ENCODE results near the gene FUBP1.
"Not testable (repeated sequence)": the region's sequence is repeated elsewhere in the genome, so short reads cannot be mapped to it uniquely, and the experiment has no call there.

FUBP1 gene, protein sequence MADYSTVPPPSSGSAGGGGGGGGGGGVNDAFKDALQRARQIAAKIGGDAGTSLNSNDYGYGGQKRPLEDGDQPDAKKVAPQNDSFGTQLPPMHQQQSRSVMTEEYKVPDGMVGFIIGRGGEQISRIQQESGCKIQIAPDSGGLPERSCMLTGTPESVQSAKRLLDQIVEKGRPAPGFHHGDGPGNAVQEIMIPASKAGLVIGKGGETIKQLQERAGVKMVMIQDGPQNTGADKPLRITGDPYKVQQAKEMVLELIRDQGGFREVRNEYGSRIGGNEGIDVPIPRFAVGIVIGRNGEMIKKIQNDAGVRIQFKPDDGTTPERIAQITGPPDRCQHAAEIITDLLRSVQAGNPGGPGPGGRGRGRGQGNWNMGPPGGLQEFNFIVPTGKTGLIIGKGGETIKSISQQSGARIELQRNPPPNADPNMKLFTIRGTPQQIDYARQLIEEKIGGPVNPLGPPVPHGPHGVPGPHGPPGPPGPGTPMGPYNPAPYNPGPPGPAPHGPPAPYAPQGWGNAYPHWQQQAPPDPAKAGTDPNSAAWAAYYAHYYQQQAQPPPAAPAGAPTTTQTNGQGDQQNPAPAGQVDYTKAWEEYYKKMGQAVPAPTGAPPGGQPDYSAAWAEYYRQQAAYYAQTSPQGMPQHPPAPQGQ

GRCh38 chr1:77978969-77979876, at the start of gene FUBP1:
FUBP1 (minus strand) TSS chr1:77979072; CDS start chr1:77979004, 68 bp downstream.
- DNase-seq: peak; percentile 99

GRCh38 chr1:78021134-78021533, 42.3 kb upstream of the FUBP1 start:
- DNase-seq: not testable (repeated sequence)

- DNase-seq: no peak
These were observed 40.2 kb upstream of the FUBP1 start for GRCh38 chr1:78019024-78019423.

DNA sequence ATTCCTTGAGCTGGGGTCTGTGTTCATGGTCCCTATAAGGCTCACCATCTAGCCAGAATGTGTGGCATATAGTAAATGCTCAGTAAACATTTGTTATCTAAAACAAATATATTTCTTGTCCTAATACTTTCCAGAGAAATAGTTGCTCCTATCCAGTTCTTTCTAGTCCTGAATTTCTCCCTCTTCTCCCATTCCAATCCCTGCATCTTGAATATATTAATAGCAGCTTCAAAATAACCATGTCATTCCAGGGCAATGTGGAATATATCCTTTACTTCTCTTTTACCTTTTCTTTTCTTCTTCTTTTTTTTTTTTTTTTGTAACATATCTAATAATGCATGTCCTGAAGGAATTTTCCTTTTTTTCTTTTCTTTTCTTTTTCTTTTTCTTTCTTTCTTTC, 36.3 kb upstream of the FUBP1 start:
- no peak for DNase-seq

DNA sequence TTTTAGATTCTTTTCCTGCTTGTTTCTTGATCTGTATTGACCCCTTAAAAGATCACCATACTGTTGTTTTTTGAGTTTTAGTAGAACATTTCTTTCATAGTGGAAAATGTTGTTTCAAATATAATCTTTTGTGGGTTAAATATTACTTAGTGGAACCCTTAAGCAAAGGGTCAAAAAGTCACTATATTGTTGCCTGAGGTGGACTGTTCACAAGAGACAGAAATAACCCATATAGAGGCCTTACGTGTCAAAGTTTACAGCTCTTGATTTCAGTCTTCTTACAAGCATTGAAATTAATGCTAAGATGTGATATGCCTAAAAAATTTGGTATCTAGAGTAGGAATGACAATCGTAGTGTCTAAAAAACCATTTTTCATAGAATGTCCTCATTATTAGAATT, 32.2 kb upstream of the FUBP1 start:
- DNase-seq: no peak

DNA sequence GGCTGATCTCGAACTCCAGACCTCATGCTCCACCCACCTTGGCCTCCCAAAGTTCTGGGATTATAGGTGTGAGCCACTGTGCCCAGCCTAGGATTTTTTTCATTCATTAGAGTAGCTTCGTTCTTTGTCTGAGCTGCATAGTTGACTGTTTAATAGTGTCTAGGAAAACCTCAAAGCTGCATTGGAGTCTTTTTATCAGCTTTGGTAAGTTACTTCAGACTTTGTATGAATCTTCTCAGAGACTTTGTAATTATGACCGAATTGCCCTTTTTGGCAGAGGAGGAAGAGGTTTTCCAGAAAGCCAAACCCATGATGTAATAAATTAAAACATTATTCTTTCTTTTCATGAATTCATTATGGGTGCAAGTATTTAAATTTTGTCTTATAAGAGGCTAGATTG, 31.0 kb upstream of the FUBP1 start:
- no peak for DNase-seq

GRCh38 chr1:78009276-78009675, 30.4 kb upstream of the FUBP1 start:
- no peak for DNase-seq

- no peak for DNase-seq
These were observed 28.9 kb upstream of the FUBP1 start for GRCh38 chr1:78007677-78008341.

DNA sequence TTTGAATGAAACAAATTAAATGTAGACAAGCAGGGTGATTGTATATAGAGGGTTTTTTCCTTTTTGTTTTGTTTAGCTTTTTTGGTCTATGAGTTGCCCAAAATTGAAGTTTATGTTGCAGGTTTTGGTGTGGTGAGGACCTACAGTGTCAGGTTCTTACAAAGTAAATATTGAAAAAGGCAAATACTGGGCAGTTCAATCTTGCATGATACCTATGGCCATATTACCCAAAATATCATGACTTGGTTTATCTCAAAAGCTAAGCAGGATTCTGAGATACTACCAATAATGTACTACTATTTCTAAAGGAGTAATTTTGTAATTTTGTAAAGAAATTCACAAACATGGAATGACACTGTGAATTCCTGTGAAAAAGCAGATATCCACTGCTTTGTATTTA, 27.6 kb upstream of the FUBP1 start:
- no peak for DNase-seq

DNA sequence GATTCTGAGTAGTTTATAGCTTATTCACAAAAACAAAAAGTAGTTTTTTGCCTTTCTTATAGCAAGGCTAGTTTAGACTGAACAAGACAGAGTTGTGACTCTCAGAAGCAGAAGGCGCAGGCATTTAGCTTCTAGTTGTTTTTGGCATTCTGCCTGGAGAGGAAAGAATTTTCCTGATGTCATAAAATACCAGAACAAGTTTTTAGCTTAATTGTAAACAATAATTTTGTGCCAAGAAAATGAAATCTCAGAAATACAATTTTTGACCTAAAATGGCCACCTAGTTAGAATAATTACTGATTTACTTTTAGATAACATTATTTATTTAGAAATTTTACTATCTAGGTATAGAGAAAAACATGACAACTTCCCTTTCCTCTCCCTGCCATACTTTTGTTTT, 26.9 kb upstream of the FUBP1 start:
- peak; percentile 68 for DNase-seq

GRCh38 chr1:78005448-78005722, 26.5 kb upstream of the FUBP1 start:
- no peak for DNase-seq

DNA sequence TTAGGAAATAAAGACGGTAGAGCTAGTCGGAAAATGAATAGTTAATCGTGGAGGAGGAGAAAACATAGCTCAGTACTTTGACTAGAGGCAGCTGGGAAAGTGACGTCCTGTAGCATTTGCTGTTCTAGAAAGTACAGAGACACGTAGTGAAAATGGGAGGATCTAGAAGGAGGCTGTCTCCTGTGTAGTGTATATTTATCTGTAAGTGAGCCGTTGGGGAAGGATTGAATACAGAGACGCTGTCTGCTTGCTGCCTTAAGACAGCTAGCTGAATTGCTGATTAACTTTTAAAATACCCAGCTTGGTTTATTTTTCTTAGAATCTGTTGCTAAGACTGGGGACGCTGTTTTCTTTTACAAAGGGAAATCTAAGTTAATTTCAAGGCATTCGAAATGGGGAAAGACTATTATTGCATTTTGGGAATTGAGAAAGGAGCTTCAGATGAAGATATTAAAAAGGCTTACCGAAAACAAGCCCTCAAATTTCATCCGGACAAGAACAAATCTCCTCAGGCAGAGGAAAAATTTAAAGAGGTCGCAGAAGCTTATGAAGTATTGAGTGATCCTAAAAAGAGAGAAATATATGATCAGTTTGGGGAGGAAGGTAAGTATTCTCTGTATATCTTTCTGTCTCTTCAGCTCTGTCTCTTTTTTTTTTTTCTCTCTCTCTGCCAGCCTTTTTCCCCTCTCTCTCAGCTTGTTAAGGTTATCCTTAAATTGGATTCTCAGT, 26.0 kb upstream of the FUBP1 start, which contains the start of gene DNAJB4:
Gene DNAJB4, plus strand, starts transcription at position 221 of the 729 bp plus-strand sequence. Its CDS starts 172 bp downstream, at position 393.
- peak; percentile 99 for DNase-seq

- peak; percentile 87 for DNase-seq
These were observed 25.2 kb upstream of the FUBP1 start for GRCh38 chr1:78003882-78004718.

- DNase-seq: peak; percentile 70
These were observed 24.3 kb upstream of the FUBP1 start for GRCh38 chr1:78003070-78003746.

DNA sequence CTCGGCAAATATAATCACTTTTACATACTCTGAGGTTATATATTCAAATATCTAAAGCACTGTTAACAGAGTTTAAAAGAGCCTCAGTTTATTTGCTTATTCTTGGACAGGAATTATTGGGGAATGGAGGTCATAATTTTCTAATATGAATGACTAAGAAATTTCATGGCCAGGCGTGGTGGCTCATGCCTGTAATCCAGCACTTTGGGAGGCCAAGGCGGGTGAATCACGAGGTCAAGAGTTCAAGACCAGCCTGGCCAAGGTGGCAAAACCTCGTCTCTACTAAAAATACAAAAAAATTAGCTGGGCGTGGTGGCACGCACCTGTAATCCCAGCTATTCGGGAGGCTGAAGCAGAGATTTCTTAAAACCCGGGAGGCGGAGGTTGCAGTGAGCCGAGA, 21.7 kb upstream of the FUBP1 start:
- DNase-seq: not testable (repeated sequence)

DNA sequence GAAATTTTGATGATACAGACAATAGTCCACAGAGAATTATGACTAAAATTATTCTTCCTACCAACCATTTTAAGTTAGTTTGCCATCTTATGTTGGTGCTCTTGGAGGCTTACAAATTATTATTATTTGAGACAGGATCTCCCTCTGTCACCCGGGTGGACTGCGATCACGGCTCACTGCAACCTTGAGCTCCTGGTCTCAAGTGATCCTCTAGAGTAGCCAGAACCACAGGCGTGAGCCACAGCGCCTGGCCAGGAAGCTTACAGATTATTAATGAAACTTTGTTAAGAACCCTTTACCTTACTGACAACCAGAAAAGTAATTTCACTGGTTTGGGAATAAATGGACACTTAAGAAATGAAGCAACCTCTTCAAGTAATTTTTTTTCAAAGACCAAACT, 17.9 kb upstream of the FUBP1 start:
- no peak for DNase-seq

DNA sequence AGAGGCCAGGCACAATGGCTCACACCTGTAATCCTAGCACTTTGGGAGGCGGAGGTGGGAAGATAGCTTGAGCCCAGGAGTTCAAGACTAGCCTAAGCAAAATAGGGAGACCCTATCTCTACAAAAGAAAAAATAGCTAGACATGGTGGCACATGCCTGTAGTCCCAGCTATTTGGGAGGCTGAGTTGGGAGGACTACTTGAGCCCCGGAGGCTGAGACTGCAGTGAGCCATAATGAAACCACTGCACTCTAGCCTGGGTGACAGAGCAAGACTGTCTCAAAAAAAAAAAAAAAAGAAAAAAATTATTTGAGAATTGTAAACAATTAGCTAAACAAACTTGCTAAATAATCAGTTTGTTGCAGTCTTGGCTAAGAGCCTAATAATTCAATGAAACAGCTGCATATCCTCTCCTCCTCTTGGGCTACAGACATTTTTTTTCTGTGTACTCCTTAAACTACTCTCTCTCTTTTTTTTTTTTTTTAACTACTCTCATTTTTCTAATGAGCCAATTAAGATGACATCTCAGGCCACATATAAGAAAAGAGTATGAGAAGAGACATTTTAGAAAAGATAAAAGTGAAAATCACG, 15.3 kb upstream of the FUBP1 start:
- DNase-seq: no peak

GRCh38 chr1:77991638-77992037, 12.8 kb upstream of the FUBP1 start:
- DNase-seq: no peak

DNA sequence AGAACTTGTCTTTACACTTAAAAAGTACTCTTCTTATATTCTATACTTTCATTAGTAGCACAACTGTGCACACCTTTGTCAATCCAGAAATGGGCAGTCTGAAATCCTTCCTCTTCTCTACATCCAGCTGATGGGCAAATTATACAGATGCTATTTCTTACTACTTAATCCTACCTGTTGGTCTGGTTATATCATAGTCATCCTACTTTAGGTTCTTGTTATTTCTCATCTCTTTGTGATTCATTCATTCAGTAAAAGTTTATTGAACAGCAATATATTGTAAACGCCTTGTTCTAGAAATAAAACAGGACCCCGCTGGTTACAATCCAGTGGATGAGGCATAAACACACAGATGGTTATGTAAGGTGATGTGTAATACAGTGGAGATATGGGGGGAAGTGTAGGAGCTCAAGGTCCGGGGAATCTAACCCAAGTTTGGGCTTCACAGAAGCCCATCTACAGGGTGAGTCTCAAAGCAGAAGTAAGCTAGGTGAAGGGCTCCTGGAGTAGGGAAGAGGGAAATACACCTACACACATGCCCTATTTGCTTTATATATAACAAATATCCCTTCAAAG, 11.8 kb upstream of the FUBP1 start:
- DNase-seq: no peak

DNA sequence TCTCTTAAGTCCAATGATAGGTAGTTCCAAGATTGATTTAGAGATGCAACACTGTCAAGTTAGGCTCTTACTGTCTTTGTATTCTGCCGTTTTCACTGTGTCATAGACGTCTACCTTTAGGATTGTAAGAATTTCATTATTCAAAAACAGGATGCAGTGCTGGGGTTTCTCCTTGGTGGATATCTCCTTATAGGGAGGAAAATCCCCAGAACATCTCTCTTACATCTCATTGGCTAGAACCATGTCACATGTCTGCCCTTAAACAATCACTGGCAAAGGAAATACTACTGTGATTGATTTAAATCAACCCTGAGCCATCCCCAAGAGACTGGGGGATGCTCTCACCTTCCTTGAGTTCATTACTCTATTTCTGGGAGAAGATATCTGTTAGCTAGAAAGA, 10.9 kb upstream of the FUBP1 start:
- DNase-seq: no peak

Measured in hematopoietic multipotent progenitor cell treated with erythropoietin and hydrocortisone succinate and interleukin-3 and kit ligand, for 8 days (in vitro differentiated cells).